ENCODE data around the gene WDR12. TPM values are rescaled to one million over a fixed set of nuclear protein-coding genes. Genes with fewer than 3 reads are reported as not detected.
"Not testable (repeated sequence)": the region's sequence is repeated elsewhere in the genome, so short reads cannot be mapped to it uniquely, and the experiment has no call there.

WDR12 gene
- total RNA-seq, 1 experiment from 2014 or later = 118 TPM

- no peak for DNase-seq
- H3K36me3 ChIP-seq (ENCODE audit: control insufficient read depth, insufficient read depth, low read length) = no peaks in the 10 kb centered on the region
- ChIA-PET CTCF (no interaction called here), POLR2A (no interaction called here)
- no peaks in the 10 kb centered on the region for H3K27me3 Mint-ChIP-seq (ENCODE audit: insufficient read depth, unreplicated experiment)
- no peak overlapping the region for H3K4me3 Mint-ChIP-seq (ENCODE audit: unreplicated experiment)
- no peaks in the 10 kb centered on the region for H3K36me3 Mint-ChIP-seq (ENCODE audit: insufficient read depth, unreplicated experiment)
- BruUV-seq (replicated peaks) = no TSS peak
- H3K27ac Mint-ChIP-seq (ENCODE audit: unreplicated experiment) = no peak overlapping the region
- H3K4me3 ChIP-seq (ENCODE audit: low read depth, low read length) = no peak overlapping the region
- H3K4me1 ChIP-seq = no peaks in the 10 kb centered on the region
- H3K9me3 Mint-ChIP-seq (ENCODE audit: unreplicated experiment) = no peaks in the 10 kb centered on the region
- H3K27me3 ChIP-seq (replicated peaks; ENCODE audit: control insufficient read depth, insufficient read depth, low read length) = no peaks in the 10 kb centered on the region
- no peaks in the 10 kb centered on the region for H3K9me3 ChIP-seq
- TF ChIP-seq CTCF (IDR thresholded peaks at IDR 0.05; ENCODE audit: insufficient read depth in 1 of 2, low read depth in 1 of 2, low read length in 1 of 2, severe bottlenecking in 1 of 2, unreplicated experiment in 1 of 2) = no peak
- intact Hi-C loops (cut with micrococcal nuclease; ENCODE audit: unreplicated experiment) = no loop called here
- H3K4me1 Mint-ChIP-seq (ENCODE audit: low read depth, unreplicated experiment) = no peaks in the 10 kb centered on the region
These were observed 52.9 kb downstream of the WDR12 start for GRCh38 chr2:202858601-202859000.

GRCh38 chr2:202849343-202849742 is 62.1 kb downstream of the WDR12 start:
- H3K27me3 ChIP-seq (replicated peaks; ENCODE audit: control insufficient read depth, insufficient read depth, low read length); H3K4me1 Mint-ChIP-seq (ENCODE audit: low read depth, unreplicated experiment); H3K4me3 Mint-ChIP-seq (ENCODE audit: unreplicated experiment); H3K36me3 ChIP-seq (ENCODE audit: control insufficient read depth, insufficient read depth, low read length); H3K4me1 ChIP-seq; H3K9me3 Mint-ChIP-seq (ENCODE audit: unreplicated experiment); DNase-seq; BruUV-seq (replicated peaks); H3K36me3 Mint-ChIP-seq (ENCODE audit: insufficient read depth, unreplicated experiment); H3K27me3 Mint-ChIP-seq (ENCODE audit: insufficient read depth, unreplicated experiment); H3K9me3 ChIP-seq; H3K27ac Mint-ChIP-seq (ENCODE audit: unreplicated experiment); intact Hi-C loops (cut with micrococcal nuclease; ENCODE audit: unreplicated experiment); H3K4me3 ChIP-seq (ENCODE audit: low read depth, low read length); CTCF ChIA-PET; POLR2A ChIA-PET: not testable (repeated sequence)

- Histone ChIP-seq H3K9me3 (no peaks in the 10 kb centered on the region), H3K36me3 (ENCODE audit: control insufficient read depth, insufficient read depth, low read length) (no peaks in the 10 kb centered on the region), H3K27me3 (replicated peaks; ENCODE audit: control insufficient read depth, insufficient read depth, low read length) (no peaks in the 10 kb centered on the region), H3K4me3 (ENCODE audit: low read depth, low read length) (no peak overlapping the region), H3K4me1 (no peaks in the 10 kb centered on the region)
- DNase-seq = no peak
- ChIA-PET POLR2A (no interaction called here), CTCF (no interaction called here)
- no peak for TF ChIP-seq CTCF (IDR thresholded peaks at IDR 0.05; ENCODE audit: insufficient read depth in 1 of 2, low read depth in 1 of 2, low read length in 1 of 2, severe bottlenecking in 1 of 2, unreplicated experiment in 1 of 2)
- intact Hi-C loops (cut with micrococcal nuclease; ENCODE audit: unreplicated experiment) = no loop called here
- H3K4me3 Mint-ChIP-seq (ENCODE audit: unreplicated experiment) = no peak overlapping the region
- H3K9me3 Mint-ChIP-seq (ENCODE audit: unreplicated experiment) = no peaks in the 10 kb centered on the region
- BruUV-seq (replicated peaks) = no TSS peak
- no peak overlapping the region for H3K27ac Mint-ChIP-seq (ENCODE audit: unreplicated experiment)
- H3K4me1 Mint-ChIP-seq (ENCODE audit: low read depth, unreplicated experiment) = peaks cover 6% of the 10 kb centered on the region
- peaks cover 7% of the 10 kb centered on the region for H3K36me3 Mint-ChIP-seq (ENCODE audit: insufficient read depth, unreplicated experiment)
- H3K27me3 Mint-ChIP-seq (ENCODE audit: insufficient read depth, unreplicated experiment) = no peaks in the 10 kb centered on the region
These were observed 62.7 kb downstream of the WDR12 start for GRCh38 chr2:202848813-202849212.
